Caco-2 (cell line): ENCODE results near the gene CLSTN2. TPM values are rescaled to one million over a fixed set of nuclear protein-coding genes. Genes with fewer than 3 reads are reported as not detected.

Experiments
- BruUV-seq: library from RNA; stranded (reverse); fragments of 400-500 nt; replicated peaks from 2 replicates; lab custom pipeline; 2021; lab: Mats Ljungman, UMichigan
- CTCF ChIA-PET: fragments of 300-600 bp; sonication (Branson Sonifier 250); formaldehyde crosslinking; loops from one replicate; lab custom pipeline; 2022; ENCODE audit warnings: antibody characterized with exemption; lab: Charles Lee
- POLR2A ChIA-PET: fragments of 300-600 bp; sonication (Branson Sonifier 250); formaldehyde crosslinking; loops from one replicate; lab custom pipeline; 2022; ENCODE audit warnings: antibody characterized with exemption; lab: Charles Lee
- DNase-seq, 2 experiments: peaks; one replicate each; pipeline versions ENCODE4 v3.0.0 to v3.0.0-alpha.2; 2020 to 2022
- H3K27me3 ChIP-seq: replicated peaks from 2 replicates; pipeline ENCODE4 v1.6.0; 2011; ENCODE audit warnings: low read length; ENCODE audit not compliant: control insufficient read depth, insufficient read depth
- H3K36me3 ChIP-seq: 2 replicates; pipeline ENCODE4 v1.5.1; 2011; ENCODE audit warnings: low read length; ENCODE audit not compliant: control insufficient read depth, insufficient read depth
- H3K4me1 ChIP-seq: fragments of 250-450 bp; sonication (Bioruptor Pico); 2 replicates; pipeline ENCODE4 v1.5.1; 2020; ENCODE audit warnings: mild to moderate bottlenecking
- H3K4me3 ChIP-seq: 2 replicates; pipeline ENCODE4 v1.5.1; 2011; ENCODE audit warnings: low read depth, mild to moderate bottlenecking, control low read depth, low read length
- H3K9me3 ChIP-seq: fragments of 250-450 bp; sonication (Bioruptor Pico); 2 replicates; pipeline ENCODE4 v1.5.1; 2020; ENCODE audit warnings: mild to moderate bottlenecking, moderate library complexity
- H3K27ac Mint-ChIP-seq: one replicate; pipeline ENCODE4 v1.8.0; 2022; ENCODE audit warnings: mixed read lengths; ENCODE audit not compliant: unreplicated experiment
- H3K27me3 Mint-ChIP-seq: one replicate; pipeline ENCODE4 v1.8.0; 2022; ENCODE audit warnings: mixed read lengths; ENCODE audit not compliant: insufficient read depth, unreplicated experiment
- H3K36me3 Mint-ChIP-seq: one replicate; pipeline ENCODE4 v1.8.0; 2022; ENCODE audit warnings: mild to moderate bottlenecking, mixed read lengths; ENCODE audit not compliant: insufficient read depth, unreplicated experiment
- H3K4me1 Mint-ChIP-seq: one replicate; pipeline ENCODE4 v1.8.0; 2022; ENCODE audit warnings: low read depth, mixed read lengths; ENCODE audit not compliant: unreplicated experiment
- H3K4me3 Mint-ChIP-seq: one replicate; pipeline ENCODE4 v1.8.0; 2022; ENCODE audit warnings: mild to moderate bottlenecking, moderate library complexity, mixed read lengths; ENCODE audit not compliant: unreplicated experiment
- H3K9me3 Mint-ChIP-seq: one replicate; pipeline ENCODE4 v1.8.0; 2022; ENCODE audit warnings: mixed read lengths; ENCODE audit not compliant: unreplicated experiment
- intact Hi-C: fragments of 100-400 bp; cut with micrococcal nuclease; formaldehyde crosslinking; loops from one replicate; pipeline ENCODE4 v1.10.0; 2022; ENCODE audit not compliant: unreplicated experiment
- total RNA-seq: library from RNA; stranded (reverse); gene quantifications from 2 replicates; pipeline ENCODE4 v1.2.3, GENCODE V29; 2022
- TF ChIP-seq, protein P1 (sequence below), 2 experiments: fragments of 200-600 bp in 1 of 2; IDR thresholded peaks; 1 replicate in 1 of 2; 2 replicates in 1 of 2; pipeline versions ENCODE4 v1.5.1 to v1.8.0; 2011 to 2022; ENCODE audit warnings: antibody characterized with exemption in 1 of 2, control low read depth in 1 of 2, inconsistent platforms in 1 of 2, low read depth in 1 of 2, low read length in 1 of 2, mild to moderate bottlenecking in 1 of 2, moderate library complexity in 1 of 2; ENCODE audit not compliant: insufficient read depth in 1 of 2, severe bottlenecking in 1 of 2, unreplicated experiment in 1 of 2

The CLSTN2 gene
- total RNA-seq, 1 experiment from 2014 or later: 26.1 TPM

DNA sequence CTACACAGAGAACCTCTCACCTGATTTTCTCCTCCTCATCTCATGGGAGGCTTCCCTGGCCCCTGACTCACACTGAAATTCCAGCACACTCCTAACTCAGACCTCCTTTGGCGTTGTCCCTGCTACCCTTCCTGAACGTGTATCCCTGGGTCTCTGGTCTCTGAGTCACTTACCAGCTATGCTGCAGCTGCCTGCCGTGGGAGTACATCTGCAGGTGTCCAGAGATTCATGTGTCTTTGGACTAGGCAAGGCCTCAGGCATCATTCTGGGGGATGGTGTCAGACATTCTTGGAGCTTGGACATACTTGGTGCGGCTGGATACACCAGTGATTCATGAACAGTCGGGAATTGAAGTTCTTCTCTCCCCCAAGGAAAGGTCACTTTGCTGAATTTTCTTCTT is 594.1 kb downstream of the CLSTN2 start:
- ChIA-PET POLR2A (no interaction called here), CTCF (no interaction called here)
- no peaks in the 10 kb centered on the region for H3K27me3 ChIP-seq
- intact Hi-C loops: no loop called here
- Mint-ChIP-seq H3K9me3 (peaks cover 10% of the 10 kb centered on the region), H3K4me3 (no peak overlapping the region), H3K4me1 (peaks cover 6% of the 10 kb centered on the region), H3K27me3 (peaks cover 9% of the 10 kb centered on the region), H3K27ac (no peak overlapping the region), H3K36me3 (no peaks in the 10 kb centered on the region)
- DNase-seq: peak; percentile 48 to 80
- peaks cover 8% of the 10 kb centered on the region; the same call in 1 of the 2 replicates for H3K4me1 ChIP-seq
- TF ChIP-seq, protein P1, sequence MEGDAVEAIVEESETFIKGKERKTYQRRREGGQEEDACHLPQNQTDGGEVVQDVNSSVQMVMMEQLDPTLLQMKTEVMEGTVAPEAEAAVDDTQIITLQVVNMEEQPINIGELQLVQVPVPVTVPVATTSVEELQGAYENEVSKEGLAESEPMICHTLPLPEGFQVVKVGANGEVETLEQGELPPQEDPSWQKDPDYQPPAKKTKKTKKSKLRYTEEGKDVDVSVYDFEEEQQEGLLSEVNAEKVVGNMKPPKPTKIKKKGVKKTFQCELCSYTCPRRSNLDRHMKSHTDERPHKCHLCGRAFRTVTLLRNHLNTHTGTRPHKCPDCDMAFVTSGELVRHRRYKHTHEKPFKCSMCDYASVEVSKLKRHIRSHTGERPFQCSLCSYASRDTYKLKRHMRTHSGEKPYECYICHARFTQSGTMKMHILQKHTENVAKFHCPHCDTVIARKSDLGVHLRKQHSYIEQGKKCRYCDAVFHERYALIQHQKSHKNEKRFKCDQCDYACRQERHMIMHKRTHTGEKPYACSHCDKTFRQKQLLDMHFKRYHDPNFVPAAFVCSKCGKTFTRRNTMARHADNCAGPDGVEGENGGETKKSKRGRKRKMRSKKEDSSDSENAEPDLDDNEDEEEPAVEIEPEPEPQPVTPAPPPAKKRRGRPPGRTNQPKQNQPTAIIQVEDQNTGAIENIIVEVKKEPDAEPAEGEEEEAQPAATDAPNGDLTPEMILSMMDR (IDR thresholded peaks at IDR 0.05; ENCODE audit: insufficient read depth in 1 of 2, low read depth in 1 of 2, low read length in 1 of 2, severe bottlenecking in 1 of 2, unreplicated experiment in 1 of 2): no peak
- H3K9me3 ChIP-seq: 0 out of 2 replicates have a peak, but pooled peaks cover 3% of the 10 kb centered on the region
- no peaks in the 10 kb centered on the region for H3K36me3 ChIP-seq
- BruUV-seq: no TSS peak
- H3K4me3 ChIP-seq: no peak overlapping the region

DNA sequence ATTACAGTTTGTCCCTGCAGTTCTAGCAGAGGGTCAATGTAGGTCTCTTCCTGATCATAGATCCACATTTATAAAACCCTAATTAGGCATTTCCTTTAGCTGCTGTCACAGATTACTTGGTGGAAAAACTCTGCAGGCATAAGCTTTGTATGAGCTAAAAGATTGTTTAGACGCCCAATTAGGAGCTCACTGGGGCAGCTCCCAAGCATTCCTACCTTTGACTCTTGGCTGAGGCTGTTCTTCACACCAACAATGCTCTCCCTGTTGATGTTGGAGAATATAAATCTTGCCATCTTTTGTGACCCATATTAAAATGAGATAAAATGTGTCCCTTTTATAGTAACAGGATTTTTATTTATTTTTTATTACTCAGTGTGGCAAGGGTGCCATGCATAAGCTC is 594.6 kb downstream of the CLSTN2 start:
- no peak for DNase-seq
- POLR2A ChIA-PET: no interaction called here
- Histone ChIP-seq H3K9me3 (0 out of 2 replicates have a peak, but pooled peaks cover 3% of the 10 kb centered on the region), H3K4me1 (peaks cover 8% of the 10 kb centered on the region; the same call in 1 of the 2 replicates), H3K27me3 (no peaks in the 10 kb centered on the region), H3K36me3 (no peaks in the 10 kb centered on the region), H3K4me3 (no peak overlapping the region)
- Mint-ChIP-seq H3K27ac (no peak overlapping the region), H3K9me3 (peaks cover 8% of the 10 kb centered on the region), H3K4me3 (no peak overlapping the region), H3K4me1 (peaks cover 6% of the 10 kb centered on the region), H3K27me3 (peaks cover 9% of the 10 kb centered on the region), H3K36me3 (no peaks in the 10 kb centered on the region)
- CTCF ChIA-PET: no interaction called here
- TF ChIP-seq, protein P1 (IDR thresholded peaks at IDR 0.05; ENCODE audit: insufficient read depth in 1 of 2, low read depth in 1 of 2, low read length in 1 of 2, severe bottlenecking in 1 of 2, unreplicated experiment in 1 of 2): no peak
- intact Hi-C loops: no loop called here
- BruUV-seq: no TSS peak

DNA sequence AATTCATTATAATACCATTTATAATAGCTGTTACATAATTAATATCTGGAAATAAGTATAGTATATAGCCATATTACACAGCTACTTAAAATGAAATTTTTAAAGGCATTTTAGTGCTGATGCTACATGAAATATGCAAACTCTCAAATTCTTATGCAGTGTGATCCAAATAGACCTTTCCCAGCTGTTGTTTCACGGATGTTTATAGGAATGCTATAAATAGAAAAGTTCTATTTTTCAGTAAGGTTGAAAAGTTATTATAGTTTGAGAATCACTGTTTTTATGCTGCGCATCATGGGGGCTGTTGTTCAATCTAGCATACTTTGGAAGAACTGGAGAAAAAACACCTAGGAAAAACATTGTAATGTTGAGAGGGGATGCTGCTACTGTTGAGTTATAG is 595.1 kb downstream of the CLSTN2 start:
- Mint-ChIP-seq H3K27ac (no peak overlapping the region), H3K9me3 (peaks cover 3% of the 10 kb centered on the region), H3K36me3 (no peaks in the 10 kb centered on the region), H3K4me1 (peaks cover 6% of the 10 kb centered on the region), H3K27me3 (peaks cover 4% of the 10 kb centered on the region), H3K4me3 (no peak overlapping the region)
- TF ChIP-seq, protein P1 (IDR thresholded peaks at IDR 0.05; ENCODE audit: insufficient read depth in 1 of 2, low read depth in 1 of 2, low read length in 1 of 2, severe bottlenecking in 1 of 2, unreplicated experiment in 1 of 2): no peak
- no peaks in the 10 kb centered on the region for H3K36me3 ChIP-seq
- H3K4me1 ChIP-seq: peaks cover 8% of the 10 kb centered on the region; the same call in 1 of the 2 replicates
- no TSS peak for BruUV-seq
- no peaks in the 10 kb centered on the region for H3K27me3 ChIP-seq
- no peaks in the 10 kb centered on the region for H3K9me3 ChIP-seq
- intact Hi-C loops: no loop called here
- POLR2A ChIA-PET: no interaction called here
- CTCF ChIA-PET: no interaction called here
- no peak overlapping the region for H3K4me3 ChIP-seq
- DNase-seq: no peak
